Natural killer cell (primary cell): Measurements from ENCODE around the gene CBLB. TPM values are rescaled to one million over a fixed set of nuclear protein-coding genes. Genes with fewer than 3 reads are reported as not detected.

Source experiments
- ATAC-seq, 3 donors: fragments of 150-1000 bp in 2 of 3; fragments of 200-7000 bp in 1 of 3; cut with Tn5 transposase; 1 replicate in 1 of 3; 2 replicates in 2 of 3; pipeline ENCODE4 v1.10.0; 2021; ENCODE audit warnings: mild to moderate bottlenecking in 2 of 3, moderate library complexity in 2 of 3
- DNase-seq, 2 donors: peaks; one replicate each; pipeline versions ENCODE4 v3.0.0 to v3.0.0-alpha.2; 2013 to 2021; ENCODE audit warnings: mixed read lengths in 1 of 2
- H3K27ac ChIP-seq: one replicate; pipeline ENCODE4 v1.5.1; 2013; ENCODE audit warnings: mild to moderate bottlenecking, low read length
- H3K27me3 ChIP-seq: one replicate; pipeline ENCODE4 v1.6.1; 2013; ENCODE audit warnings: low read length; ENCODE audit not compliant: control insufficient read depth, insufficient read depth
- H3K36me3 ChIP-seq: one replicate; pipeline ENCODE4 v1.6.1; 2013; ENCODE audit warnings: low read length; ENCODE audit not compliant: control insufficient read depth, insufficient read depth
- H3K4me1 ChIP-seq: one replicate; pipeline ENCODE4 v1.6.1; 2013; ENCODE audit warnings: low read length; ENCODE audit not compliant: control insufficient read depth, insufficient read depth
- H3K4me3 ChIP-seq: one replicate; pipeline ENCODE4 v1.5.1; 2013; ENCODE audit warnings: low read length
- H3K9me3 ChIP-seq: one replicate; pipeline ENCODE4 v1.6.1; 2013; ENCODE audit warnings: low read length; ENCODE audit not compliant: control insufficient read depth, insufficient read depth
- H3K27ac Mint-ChIP-seq, 2 donors: one replicate each; pipeline ENCODE4 v1.8.0; 2022; ENCODE audit warnings: mild to moderate bottlenecking in 2 of 2, mixed read lengths in 2 of 2, moderate library complexity in 1 of 2
- H3K27me3 Mint-ChIP-seq, 2 donors: one replicate each; pipeline ENCODE4 v1.8.0; 2022; ENCODE audit warnings: low read depth in 2 of 2, mixed read lengths in 2 of 2
- H3K36me3 Mint-ChIP-seq: one replicate; pipeline ENCODE4 v1.8.0; 2022; ENCODE audit warnings: mixed read lengths
- H3K4me1 Mint-ChIP-seq, 2 donors: one replicate each; pipeline ENCODE4 v1.8.0; 2022; ENCODE audit warnings: mixed read lengths in 2 of 2
- H3K4me3 Mint-ChIP-seq: one replicate; pipeline ENCODE4 v1.8.0; 2022; ENCODE audit warnings: mild to moderate bottlenecking, moderate library complexity, mixed read lengths
- H3K9me3 Mint-ChIP-seq, 2 donors: one replicate each; pipeline ENCODE4 v1.8.0; 2022; ENCODE audit warnings: mixed read lengths in 2 of 2
- WGBS: methylation state at CpG from one replicate; pipeline ENCODE4 v1.1.7; 2013; ENCODE audit warnings: missing lambda C conversion rate; ENCODE audit not compliant: insufficient coverage; 5-methylcytosine and 5-hydroxymethylcytosine counted together
- intact Hi-C: fragments of 100-400 bp; cut with micrococcal nuclease; formaldehyde crosslinking; loops from one replicate; pipeline ENCODE4 v1.14.2; 2022
- total RNA-seq, 4 donors: library from RNA; stranded (reverse); fragments of 120-200 nt in 1 of 4; gene quantifications; one replicate each; pipeline versions ENCODE4 v1.2.3 to v1.2.4, GENCODE V29; 2013 to 2022
- TF ChIP-seq, protein P1 (sequence below): fragments of 200-600 bp; IDR thresholded peaks from one replicate; pipeline ENCODE4 v1.8.0; 2022; ENCODE audit warnings: antibody characterized with exemption

Gene CBLB
- total RNA-seq, 3 donors from 2014 or later (not counting 1 experiment from before 2014, with no cell fraction given) = 180 to 287 (median 230) TPM

GRCh38 chr3:105639131-105639530, 229.7 kb downstream of the CBLB start:
- H3K4me3 ChIP-seq = no peak overlapping the region
- Mint-ChIP-seq H3K27ac (no peak overlapping the region), H3K36me3 (no peaks in the 10 kb centered on the region), H3K27me3 (no peaks in the 10 kb centered on the region), H3K4me1 (no peaks in the 10 kb centered on the region), H3K4me3 (no peak overlapping the region), H3K9me3 (no peaks in the 10 kb centered on the region)
- H3K27ac ChIP-seq = no peak overlapping the region
- ATAC-seq = no peak
- WGBS = 93% methylated on average over 2 of the region's 2 CpGs
- H3K4me1 ChIP-seq = no peaks in the 10 kb centered on the region
- TF ChIP-seq, protein P1, sequence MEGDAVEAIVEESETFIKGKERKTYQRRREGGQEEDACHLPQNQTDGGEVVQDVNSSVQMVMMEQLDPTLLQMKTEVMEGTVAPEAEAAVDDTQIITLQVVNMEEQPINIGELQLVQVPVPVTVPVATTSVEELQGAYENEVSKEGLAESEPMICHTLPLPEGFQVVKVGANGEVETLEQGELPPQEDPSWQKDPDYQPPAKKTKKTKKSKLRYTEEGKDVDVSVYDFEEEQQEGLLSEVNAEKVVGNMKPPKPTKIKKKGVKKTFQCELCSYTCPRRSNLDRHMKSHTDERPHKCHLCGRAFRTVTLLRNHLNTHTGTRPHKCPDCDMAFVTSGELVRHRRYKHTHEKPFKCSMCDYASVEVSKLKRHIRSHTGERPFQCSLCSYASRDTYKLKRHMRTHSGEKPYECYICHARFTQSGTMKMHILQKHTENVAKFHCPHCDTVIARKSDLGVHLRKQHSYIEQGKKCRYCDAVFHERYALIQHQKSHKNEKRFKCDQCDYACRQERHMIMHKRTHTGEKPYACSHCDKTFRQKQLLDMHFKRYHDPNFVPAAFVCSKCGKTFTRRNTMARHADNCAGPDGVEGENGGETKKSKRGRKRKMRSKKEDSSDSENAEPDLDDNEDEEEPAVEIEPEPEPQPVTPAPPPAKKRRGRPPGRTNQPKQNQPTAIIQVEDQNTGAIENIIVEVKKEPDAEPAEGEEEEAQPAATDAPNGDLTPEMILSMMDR = no peak
- H3K9me3 ChIP-seq = no peaks in the 10 kb centered on the region
- DNase-seq = no peak
- no peaks in the 10 kb centered on the region for H3K36me3 ChIP-seq
- intact Hi-C loops = no loop called here
- no peaks in the 10 kb centered on the region for H3K27me3 ChIP-seq

- Histone ChIP-seq H3K27me3 (no peaks in the 10 kb centered on the region), H3K4me3 (no peak overlapping the region), H3K36me3 (no peaks in the 10 kb centered on the region), H3K9me3 (no peaks in the 10 kb centered on the region), H3K27ac (no peak overlapping the region), H3K4me1 (no peaks in the 10 kb centered on the region)
- Mint-ChIP-seq H3K36me3 (no peaks in the 10 kb centered on the region), H3K4me3 (no peak overlapping the region), H3K27ac (no peak overlapping the region), H3K4me1 (no peaks in the 10 kb centered on the region), H3K27me3 (no peaks in the 10 kb centered on the region), H3K9me3 (no peaks in the 10 kb centered on the region)
- 93% methylated on average over 5 of the region's 5 CpGs for WGBS
- intact Hi-C loops = no loop called here
- TF ChIP-seq, protein P1 = no peak
- ATAC-seq (no peak), DNase-seq (no peak)
Measured at GRCh38 chr3:105634708-105635107, 234.1 kb downstream of the CBLB start.

DNA sequence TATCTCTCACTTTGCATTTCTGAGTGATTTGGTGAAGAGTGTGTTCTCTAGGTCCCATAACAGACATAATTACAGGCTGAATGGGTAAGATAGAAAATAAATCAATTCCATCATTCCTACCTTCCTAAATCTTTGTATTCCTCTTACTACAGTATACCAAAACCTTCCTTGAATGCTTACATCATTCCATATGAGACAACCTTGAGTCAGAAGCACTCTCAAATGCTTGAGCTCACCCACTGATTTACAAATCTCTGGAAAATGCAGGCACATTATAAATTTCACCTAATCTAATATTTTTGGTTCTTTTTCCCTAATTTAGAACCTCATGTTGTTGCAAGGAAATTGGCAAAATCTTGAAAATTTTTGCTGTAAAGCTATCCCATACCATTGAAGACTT, 239.1 kb downstream of the CBLB start:
- Mint-ChIP-seq H3K4me3 (no peak overlapping the region), H3K4me1 (no peaks in the 10 kb centered on the region), H3K27ac (no peak overlapping the region), H3K36me3 (no peaks in the 10 kb centered on the region), H3K27me3 (peaks cover 0 to 2% of the 10 kb centered on the region in 2 donors), H3K9me3 (no peaks in the 10 kb centered on the region)
- Histone ChIP-seq H3K9me3 (no peaks in the 10 kb centered on the region), H3K27me3 (no peaks in the 10 kb centered on the region), H3K36me3 (no peaks in the 10 kb centered on the region), H3K4me1 (no peaks in the 10 kb centered on the region), H3K4me3 (no peak overlapping the region), H3K27ac (no peak overlapping the region)
- TF ChIP-seq, protein P1 = no peak
- no peak for DNase-seq
- no peak for ATAC-seq
- intact Hi-C loops = no loop called here

DNA sequence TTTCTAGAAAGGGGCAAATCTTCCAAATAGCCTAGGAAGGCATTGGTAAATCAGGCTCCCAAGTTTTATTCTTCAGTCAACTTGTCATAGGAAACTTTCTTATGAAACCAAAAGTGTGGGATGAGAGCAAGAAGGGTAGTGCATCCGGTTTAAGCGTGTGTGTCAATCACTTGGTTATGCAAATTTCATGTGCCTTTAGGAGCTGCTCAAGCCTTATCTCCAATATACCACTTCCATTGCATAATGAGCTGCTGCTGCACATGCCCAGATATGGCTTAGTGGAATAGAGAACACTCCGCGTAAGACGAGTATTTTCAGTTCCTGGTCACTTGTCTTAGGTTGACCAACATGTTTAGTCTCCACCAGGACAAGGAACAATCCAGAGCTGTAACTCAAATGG, 242.1 kb downstream of the CBLB start:
- no peak overlapping the region for H3K27ac ChIP-seq
- H3K4me3 ChIP-seq = no peak overlapping the region
- no peaks in the 10 kb centered on the region for H3K27me3 ChIP-seq
- no peaks in the 10 kb centered on the region for H3K36me3 ChIP-seq
- TF ChIP-seq, protein P1 = no peak
- no peaks in the 10 kb centered on the region for H3K4me1 ChIP-seq
- DNase-seq (no peak), ATAC-seq (no peak)
- Mint-ChIP-seq H3K27me3 (peaks cover 0 to 4% of the 10 kb centered on the region in 2 donors), H3K36me3 (no peaks in the 10 kb centered on the region), H3K9me3 (no peaks in the 10 kb centered on the region), H3K4me1 (no peaks in the 10 kb centered on the region), H3K4me3 (no peak overlapping the region), H3K27ac (no peak overlapping the region)
- intact Hi-C loops = no loop called here
- WGBS = 98% methylated on average over 5 of the region's 5 CpGs
- no peaks in the 10 kb centered on the region for H3K9me3 ChIP-seq
